Fibroblast of skin of back (primary cell): ENCODE measurements around the gene NRARP.
A peak's percentile ranks its signal among the peaks of the same experiment; 100 is the strongest.

Experiments
- DNase-seq: peaks from one replicate; pipeline ENCODE4 v3.0.0-alpha.2; 2013

NRARP gene

GRCh38 chr9:137297966-137298365 is 4.1 kb downstream of the NRARP start:
- no peak for DNase-seq

- DNase-seq = no peak
Measured at GRCh38 chr9:137296670-137297664, 5.1 kb downstream of the NRARP start.

- no peak for DNase-seq
Measured at GRCh38 chr9:137295849-137296669, 6.0 kb downstream of the NRARP start.

- no peak for DNase-seq
Measured at GRCh38 chr9:137295238-137295811, 6.7 kb downstream of the NRARP start.

GRCh38 chr9:137294681-137295237 is 7.3 kb downstream of the NRARP start:
- DNase-seq = no peak

- peak; percentile 52 for DNase-seq
Measured at GRCh38 chr9:137294091-137294680, 7.9 kb downstream of the NRARP start.

- DNase-seq = no peak
Measured at GRCh38 chr9:137293482-137294090, 8.5 kb downstream of the NRARP start.

GRCh38 chr9:137293094-137293481 is 9.0 kb downstream of the NRARP start:
- DNase-seq = no peak

GRCh38 chr9:137286975-137287383 is 15.1 kb downstream of the NRARP start:
- peak; percentile 58 for DNase-seq

- no peak for DNase-seq
Measured at GRCh38 chr9:137281345-137282116, 20.5 kb downstream of the NRARP start.

GRCh38 chr9:137280474-137281344 is 21.4 kb downstream of the NRARP start:
- DNase-seq = no peak

GRCh38 chr9:137279741-137280473 is 22.2 kb downstream of the NRARP start:
- DNase-seq = no peak

- DNase-seq = no peak
Measured at GRCh38 chr9:137278721-137279711, 23.1 kb downstream of the NRARP start.

- no peak for DNase-seq
Measured at GRCh38 chr9:137278061-137278701, 23.9 kb downstream of the NRARP start.

GRCh38 chr9:137277329-137278041 is 24.6 kb downstream of the NRARP start, which contains the start of gene TOR4A:
TSS of gene TOR4A (plus strand) at chr9:137277726. CDS start at chr9:137278690, 964 bp downstream.
- DNase-seq = peak; percentile 70
